ENCODE results near the gene TCTN1.

The TCTN1 gene

GRCh38 chr12:110689281-110690126, 75.6 kb downstream of the TCTN1 start:
- no peaks in the 10 kb centered on the region for H3K36me3 ChIP-seq (ENCODE audit: insufficient read depth, low read depth, low read length)
- H3K27ac ChIP-seq (ENCODE audit: low read length): peak overlapping the region; percentile 14
- no peaks in the 10 kb centered on the region for H3K9me3 ChIP-seq (ENCODE audit: insufficient read depth, low read depth, low read length)
- H3K4me3 ChIP-seq (ENCODE audit: low read length): peak overlapping the region; percentile 66
- peaks cover 4% of the 10 kb centered on the region; the same call in 1 of the 2 replicates for H3K4me1 ChIP-seq (ENCODE audit: insufficient read depth, low read length)
- peaks cover 25% of the 10 kb centered on the region for H3K27me3 ChIP-seq (ENCODE audit: insufficient read depth, low read length)
- H3K9ac ChIP-seq (ENCODE audit: low read depth, low read length): peak overlapping the region; percentile 82; the same call in 1 of the 2 replicates

- H3K9me3 ChIP-seq (ENCODE audit: insufficient read depth, low read depth, low read length): no peaks in the 10 kb centered on the region
- peaks cover 4% of the 10 kb centered on the region; the same call in 1 of the 2 replicates for H3K4me1 ChIP-seq (ENCODE audit: insufficient read depth, low read length)
- H3K9ac ChIP-seq (ENCODE audit: low read depth, low read length): peak overlapping the region; percentile 82; the same call in 1 of the 2 replicates
- no peaks in the 10 kb centered on the region for H3K36me3 ChIP-seq (ENCODE audit: insufficient read depth, low read depth, low read length)
- no peak overlapping the region for H3K27ac ChIP-seq (ENCODE audit: low read length)
- H3K4me3 ChIP-seq (ENCODE audit: low read length): peak overlapping the region; percentile 66; the same call in 1 of the 2 replicates
- peaks cover 25% of the 10 kb centered on the region for H3K27me3 ChIP-seq (ENCODE audit: insufficient read depth, low read length)
These were observed 76.2 kb downstream of the TCTN1 start for GRCh38 chr12:110690127-110690430.

GRCh38 chr12:110693731-110694130, 79.8 kb downstream of the TCTN1 start:
- H3K9me3 ChIP-seq (ENCODE audit: insufficient read depth, low read depth, low read length): no peaks in the 10 kb centered on the region
- H3K4me1 ChIP-seq (ENCODE audit: insufficient read depth, low read length): peaks cover 4% of the 10 kb centered on the region; the same call in 1 of the 2 replicates
- no peak overlapping the region for H3K9ac ChIP-seq (ENCODE audit: low read depth, low read length)
- no peak overlapping the region for H3K4me3 ChIP-seq (ENCODE audit: low read length)
- no peaks in the 10 kb centered on the region for H3K36me3 ChIP-seq (ENCODE audit: insufficient read depth, low read depth, low read length)
- no peak overlapping the region for H3K27ac ChIP-seq (ENCODE audit: low read length)
- peaks cover under 1% of the 10 kb centered on the region; the same call in 1 of the 2 replicates for H3K27me3 ChIP-seq (ENCODE audit: insufficient read depth, low read length)

- no peak overlapping the region for H3K4me3 ChIP-seq (ENCODE audit: low read length)
- no peak overlapping the region for H3K27ac ChIP-seq (ENCODE audit: low read length)
- no peak overlapping the region for H3K9ac ChIP-seq (ENCODE audit: low read depth, low read length)
These were observed 80.5 kb downstream of the TCTN1 start for GRCh38 chr12:110694330-110694901.

GRCh38 chr12:110696283-110696682, 82.4 kb downstream of the TCTN1 start:
- H3K4me3 ChIP-seq (ENCODE audit: low read length): no peak overlapping the region
- H3K27ac ChIP-seq (ENCODE audit: low read length): no peak overlapping the region
- no peaks in the 10 kb centered on the region for H3K27me3 ChIP-seq (ENCODE audit: insufficient read depth, low read length)
- no peaks in the 10 kb centered on the region for H3K4me1 ChIP-seq (ENCODE audit: insufficient read depth, low read length)
- H3K9ac ChIP-seq (ENCODE audit: low read depth, low read length): no peak overlapping the region
- H3K36me3 ChIP-seq (ENCODE audit: insufficient read depth, low read depth, low read length): no peaks in the 10 kb centered on the region
- no peaks in the 10 kb centered on the region for H3K9me3 ChIP-seq (ENCODE audit: insufficient read depth, low read depth, low read length)

More at GRCh38 chr12:110694330-110694901, 80.5 kb downstream of the TCTN1 start:
- no peaks in the 10 kb centered on the region for H3K36me3 ChIP-seq (ENCODE audit: insufficient read depth, low read depth, low read length)
- H3K4me1 ChIP-seq (ENCODE audit: insufficient read depth, low read length): peaks cover 4% of the 10 kb centered on the region; the same call in 1 of the 2 replicates
- no peaks in the 10 kb centered on the region for H3K27me3 ChIP-seq (ENCODE audit: insufficient read depth, low read length)
- no peaks in the 10 kb centered on the region for H3K9me3 ChIP-seq (ENCODE audit: insufficient read depth, low read depth, low read length)

- no peaks in the 10 kb centered on the region for H3K4me1 ChIP-seq (ENCODE audit: insufficient read depth, low read length)
- no peak overlapping the region for H3K27ac ChIP-seq (ENCODE audit: low read length)
These were observed 83.3 kb downstream of the TCTN1 start for GRCh38 chr12:110697236-110697635.

GRCh38 chr12:110698171-110698902, 84.4 kb downstream of the TCTN1 start:
- Histone ChIP-seq H3K27me3 (ENCODE audit: insufficient read depth, low read length) (no peaks in the 10 kb centered on the region), H3K27ac (ENCODE audit: low read length) (no peak overlapping the region), H3K4me3 (ENCODE audit: low read length) (no peak overlapping the region), H3K4me1 (ENCODE audit: insufficient read depth, low read length) (no peaks in the 10 kb centered on the region), H3K36me3 (ENCODE audit: insufficient read depth, low read depth, low read length) (no peaks in the 10 kb centered on the region), H3K9ac (ENCODE audit: low read depth, low read length) (no peak overlapping the region; the same call in 1 of the 2 replicates), H3K9me3 (ENCODE audit: insufficient read depth, low read depth, low read length) (no peaks in the 10 kb centered on the region)

More at GRCh38 chr12:110697236-110697635, 83.3 kb downstream of the TCTN1 start:
- Histone ChIP-seq H3K9me3 (ENCODE audit: insufficient read depth, low read depth, low read length) (no peaks in the 10 kb centered on the region), H3K27me3 (ENCODE audit: insufficient read depth, low read length) (no peaks in the 10 kb centered on the region), H3K9ac (ENCODE audit: low read depth, low read length) (no peak overlapping the region), H3K36me3 (ENCODE audit: insufficient read depth, low read depth, low read length) (no peaks in the 10 kb centered on the region), H3K4me3 (ENCODE audit: low read length) (no peak overlapping the region)
